NCI-H526 (cell line): ENCODE measurements around the gene SPAG16.
"Not testable (repeated sequence)": the region's sequence is repeated elsewhere in the genome, so short reads cannot be mapped to it uniquely, and the experiment has no call there.

Experiments used
- DNase-seq, 2 experiments: peaks; one replicate each; lab custom pipeline; 2025; lab: John Stamatoyannopoulos, UW

Gene SPAG16

GRCh38 chr2:213691351-213691750 lies 407.1 kb downstream of the SPAG16 start:
- no peak for DNase-seq

- DNase-seq: no peak
Observed at GRCh38 chr2:213696442-213696841, 412.2 kb downstream of the SPAG16 start.

- not testable (repeated sequence) for DNase-seq
Observed at GRCh38 chr2:213701365-213701764, 417.1 kb downstream of the SPAG16 start.

GRCh38 chr2:213703406-213704098 lies 419.3 kb downstream of the SPAG16 start:
- DNase-seq: no peak

- DNase-seq: no peak
Observed at GRCh38 chr2:213710164-213710563, 425.9 kb downstream of the SPAG16 start.

GRCh38 chr2:213718411-213718810 lies 434.1 kb downstream of the SPAG16 start:
- not testable (repeated sequence) for DNase-seq

GRCh38 chr2:213722565-213722964 lies 438.3 kb downstream of the SPAG16 start:
- no peak for DNase-seq

GRCh38 chr2:213723041-213723560 lies 438.8 kb downstream of the SPAG16 start:
- no peak for DNase-seq

- no peak for DNase-seq
Observed at GRCh38 chr2:213723707-213724106, 439.4 kb downstream of the SPAG16 start.

- DNase-seq: no peak
Observed at GRCh38 chr2:213726101-213726500, 441.8 kb downstream of the SPAG16 start.

- no peak for DNase-seq
Observed at GRCh38 chr2:213733893-213734292, 449.6 kb downstream of the SPAG16 start.

GRCh38 chr2:213740453-213740852 lies 456.2 kb downstream of the SPAG16 start:
- DNase-seq: no peak

GRCh38 chr2:213751446-213751845 lies 467.2 kb downstream of the SPAG16 start:
- DNase-seq: no peak

GRCh38 chr2:213752575-213752974 lies 468.3 kb downstream of the SPAG16 start:
- no peak for DNase-seq

GRCh38 chr2:213757525-213757924 lies 473.3 kb downstream of the SPAG16 start:
- DNase-seq: no peak

- no peak for DNase-seq
Observed at GRCh38 chr2:213763354-213763753, 479.1 kb downstream of the SPAG16 start.

- DNase-seq: no peak
Observed at GRCh38 chr2:213763963-213764362, 479.7 kb downstream of the SPAG16 start.

GRCh38 chr2:213764849-213765248 lies 480.6 kb downstream of the SPAG16 start:
- no peak for DNase-seq

- DNase-seq: no peak
Observed at GRCh38 chr2:213766062-213766461, 481.8 kb downstream of the SPAG16 start.

- no peak for DNase-seq
Observed at GRCh38 chr2:213766465-213766901, 482.2 kb downstream of the SPAG16 start.

- DNase-seq: no peak
Observed at GRCh38 chr2:213787869-213788268, 503.6 kb downstream of the SPAG16 start.

- DNase-seq: no peak
Observed at GRCh38 chr2:213789940-213790339, 505.7 kb downstream of the SPAG16 start.

- DNase-seq: no peak
Observed at GRCh38 chr2:213792045-213792444, 507.8 kb downstream of the SPAG16 start.
